GM06990 (cell line): ENCODE measurements around the gene EML2.

Experiments used
- DNase-seq: peaks from one replicate; pipeline ENCODE4 v3.0.0-alpha.2; 2011; ENCODE audit not compliant: insufficient read length; ENCODE audit errors: extremely low read depth
- H3K27me3 ChIP-seq: replicated peaks from 2 replicates; pipeline ENCODE4 v1.6.0; 2011; ENCODE audit warnings: low read length; ENCODE audit not compliant: control insufficient read depth, insufficient read depth
- H3K36me3 ChIP-seq: 2 replicates; pipeline ENCODE4 v1.5.1; 2011; ENCODE audit warnings: low read length; ENCODE audit not compliant: control insufficient read depth, insufficient read depth
- H3K4me3 ChIP-seq: replicated peaks from 2 replicates; pipeline ENCODE4 v1.5.1; 2011; ENCODE audit warnings: low read depth, mild to moderate bottlenecking, control low read depth, low read length
- CTCF ChIP-seq: IDR thresholded peaks from 2 replicates; pipeline ENCODE4 v1.5.1; 2011; ENCODE audit warnings: low read length, control low read depth, mild to moderate bottlenecking, inconsistent platforms; ENCODE audit not compliant: insufficient read depth, poor library complexity, severe bottlenecking

The EML2 gene

GRCh38 chr19:45585158-45585577 is 54.0 kb downstream of the EML2 start:
- H3K36me3 ChIP-seq, result peaks cover 1% of the 10 kb centered on the region
- peak overlapping the region; percentile 65 for H3K4me3 ChIP-seq
- no peak for DNase-seq
- H3K27me3 ChIP-seq, result no peaks in the 10 kb centered on the region
- no peak for TF ChIP-seq CTCF

GRCh38 chr19:45584332-45585157 is 54.7 kb downstream of the EML2 start, which contains the start of gene OPA3:
Gene OPA3 (minus strand): TSS chr19:45584802. CDS start chr19:45584764, 38 bp downstream.
- no peaks in the 10 kb centered on the region for H3K27me3 ChIP-seq
- peak; percentile 100 for DNase-seq
- H3K4me3 ChIP-seq, result peak within 1 kb of the TSS; percentile 82
- TF ChIP-seq CTCF, result no peak
- peaks cover 1% of the 10 kb centered on the region for H3K36me3 ChIP-seq

- Histone ChIP-seq H3K27me3 (no peaks in the 10 kb centered on the region), H3K4me3 (no peak overlapping the region), H3K36me3 (peaks cover 1% of the 10 kb centered on the region)
- DNase-seq, result no peak
- no peak for TF ChIP-seq CTCF
Measured at GRCh38 chr19:45581576-45581975, 57.6 kb downstream of the EML2 start.

GRCh38 chr19:45578861-45579260 is 60.3 kb downstream of the EML2 start:
- H3K27me3 ChIP-seq, result no peaks in the 10 kb centered on the region
- no peak overlapping the region for H3K4me3 ChIP-seq
- peaks cover 1% of the 10 kb centered on the region for H3K36me3 ChIP-seq
- TF ChIP-seq CTCF, result no peak
- DNase-seq, result no peak

- H3K27me3 ChIP-seq, result no peaks in the 10 kb centered on the region
- TF ChIP-seq CTCF, result no peak
- H3K36me3 ChIP-seq, result peaks cover 1% of the 10 kb centered on the region; the same call in 1 of the 2 replicates
- no peak for DNase-seq
- H3K4me3 ChIP-seq, result no peak overlapping the region
Measured at GRCh38 chr19:45577111-45577905, 61.9 kb downstream of the EML2 start.
